OCI-M2 (cell line): Measurements from ENCODE around the gene POU3F3.

Experiments
- DNase-seq: peaks from one replicate; lab custom pipeline; 2025; ENCODE audit not compliant: unreplicated experiment; lab: John Stamatoyannopoulos, UW

Gene POU3F3

GRCh38 chr2:104872866-104873688 is 19.2 kb downstream of the POU3F3 start:
- DNase-seq = no peak

- no peak for DNase-seq
These were observed 19.8 kb downstream of the POU3F3 start for GRCh38 chr2:104873689-104874054.

GRCh38 chr2:104874230-104874629 is 20.3 kb downstream of the POU3F3 start:
- no peak for DNase-seq

- no peak for DNase-seq
These were observed 21.3 kb downstream of the POU3F3 start for GRCh38 chr2:104875262-104875661.

GRCh38 chr2:104876606-104877570 is 23.0 kb downstream of the POU3F3 start:
- DNase-seq = no peak

- DNase-seq = no peak
These were observed 25.1 kb downstream of the POU3F3 start for GRCh38 chr2:104878863-104879512.

GRCh38 chr2:104880076-104880475 is 26.2 kb downstream of the POU3F3 start:
- no peak for DNase-seq

- DNase-seq = no peak
These were observed 29.4 kb downstream of the POU3F3 start for GRCh38 chr2:104883357-104883756.

- DNase-seq = no peak
These were observed 31.3 kb downstream of the POU3F3 start for GRCh38 chr2:104885119-104885782.

GRCh38 chr2:104887676-104888075 is 33.8 kb downstream of the POU3F3 start:
- DNase-seq = no peak

- no peak for DNase-seq
These were observed 34.8 kb downstream of the POU3F3 start for GRCh38 chr2:104888489-104889258.

- no peak for DNase-seq
These were observed 35.5 kb downstream of the POU3F3 start for GRCh38 chr2:104889291-104889959.

GRCh38 chr2:104889960-104890684 is 36.2 kb downstream of the POU3F3 start:
- DNase-seq = no peak

GRCh38 chr2:104890685-104891069 is 36.8 kb downstream of the POU3F3 start:
- DNase-seq = no peak

- no peak for DNase-seq
These were observed 37.2 kb downstream of the POU3F3 start for GRCh38 chr2:104891145-104891544.

- DNase-seq = no peak
These were observed 42.5 kb downstream of the POU3F3 start for GRCh38 chr2:104896446-104896845.

GRCh38 chr2:104897515-104898184 is 43.7 kb downstream of the POU3F3 start:
- no peak for DNase-seq

- DNase-seq = no peak
These were observed 46.7 kb downstream of the POU3F3 start for GRCh38 chr2:104900608-104901007.
